Stimulated activated CD8-positive, alpha-beta memory T cell treated with anti-CD3 and anti-CD28 coated beads, Interleukin-7, amount 100 ng/mL, for 1 hour (primary cell): ENCODE results near the gene TNFRSF9.

Experiments
- DNase-seq, 2 donors: peaks; one replicate each; pipeline ENCODE4 v3.0.0-alpha.2; 2020; ENCODE audit warnings: low read depth in 2 of 2

Gene TNFRSF9

DNA sequence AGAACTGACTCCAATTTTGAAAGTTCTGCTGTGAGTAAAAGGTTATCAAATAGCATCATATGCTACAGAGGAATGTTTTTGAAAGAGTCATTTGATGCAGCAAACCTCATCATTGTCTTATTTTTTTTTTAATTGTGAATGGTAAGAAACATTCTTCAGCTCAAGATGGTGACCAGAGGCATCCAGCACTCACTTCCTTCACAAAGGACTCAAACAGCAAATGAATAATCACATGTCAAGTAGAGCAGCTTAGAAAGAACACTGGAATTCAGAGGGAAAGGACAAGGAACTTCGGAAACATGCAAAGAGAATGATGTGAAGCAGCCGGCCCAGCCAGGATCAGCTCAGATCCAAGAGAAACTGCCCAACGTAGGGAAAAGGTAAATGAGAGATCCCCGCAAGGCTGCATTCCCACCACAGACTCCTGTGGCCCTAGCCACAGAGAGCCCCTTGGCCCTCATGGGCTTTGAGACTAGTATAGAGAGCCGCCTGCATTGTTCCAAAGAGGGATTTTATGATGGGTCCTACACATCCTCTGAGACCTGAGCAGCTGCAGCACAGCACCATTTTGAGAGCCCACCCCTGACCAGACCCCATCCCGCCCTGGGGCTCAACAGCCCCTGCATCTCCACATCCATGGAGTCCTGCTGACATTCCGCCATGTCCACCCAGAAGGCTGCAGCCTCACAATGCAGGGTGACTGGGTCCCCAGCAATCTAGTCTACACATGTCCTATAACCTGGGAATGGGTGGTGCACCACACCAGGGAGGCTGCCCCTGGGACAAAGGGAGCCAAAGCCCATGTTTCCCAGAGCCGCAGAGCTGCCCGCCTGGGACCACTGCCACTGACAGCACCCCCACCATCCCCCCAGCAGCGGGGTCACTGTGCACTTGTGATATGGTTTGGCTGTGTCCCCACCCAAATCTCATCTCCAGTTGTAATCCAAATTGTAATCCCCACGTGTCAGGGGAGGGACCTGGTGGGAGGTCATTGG is 66.5 kb downstream of the TNFRSF9 start:
- DNase-seq, result no peak

DNA sequence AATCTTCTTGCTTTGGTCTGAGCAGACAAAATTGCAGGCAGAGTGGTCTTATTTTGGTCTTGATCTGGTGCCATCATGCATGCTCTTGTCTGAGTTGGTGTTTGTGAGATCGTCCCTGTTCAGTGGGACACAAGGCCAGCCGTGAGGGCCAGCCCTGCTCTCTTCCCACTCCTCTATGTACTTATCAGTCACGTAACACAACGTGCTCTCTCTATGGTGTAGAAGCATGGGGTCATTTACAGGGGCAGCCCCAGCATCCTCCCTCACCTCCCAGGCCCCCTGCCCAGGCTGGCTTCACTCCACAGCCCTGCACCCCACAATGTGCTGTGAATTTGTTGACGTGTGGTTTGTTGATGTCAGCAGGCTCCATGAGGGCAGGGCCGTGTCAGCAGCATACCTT is 69.5 kb downstream of the TNFRSF9 start:
- no peak for DNase-seq

DNA sequence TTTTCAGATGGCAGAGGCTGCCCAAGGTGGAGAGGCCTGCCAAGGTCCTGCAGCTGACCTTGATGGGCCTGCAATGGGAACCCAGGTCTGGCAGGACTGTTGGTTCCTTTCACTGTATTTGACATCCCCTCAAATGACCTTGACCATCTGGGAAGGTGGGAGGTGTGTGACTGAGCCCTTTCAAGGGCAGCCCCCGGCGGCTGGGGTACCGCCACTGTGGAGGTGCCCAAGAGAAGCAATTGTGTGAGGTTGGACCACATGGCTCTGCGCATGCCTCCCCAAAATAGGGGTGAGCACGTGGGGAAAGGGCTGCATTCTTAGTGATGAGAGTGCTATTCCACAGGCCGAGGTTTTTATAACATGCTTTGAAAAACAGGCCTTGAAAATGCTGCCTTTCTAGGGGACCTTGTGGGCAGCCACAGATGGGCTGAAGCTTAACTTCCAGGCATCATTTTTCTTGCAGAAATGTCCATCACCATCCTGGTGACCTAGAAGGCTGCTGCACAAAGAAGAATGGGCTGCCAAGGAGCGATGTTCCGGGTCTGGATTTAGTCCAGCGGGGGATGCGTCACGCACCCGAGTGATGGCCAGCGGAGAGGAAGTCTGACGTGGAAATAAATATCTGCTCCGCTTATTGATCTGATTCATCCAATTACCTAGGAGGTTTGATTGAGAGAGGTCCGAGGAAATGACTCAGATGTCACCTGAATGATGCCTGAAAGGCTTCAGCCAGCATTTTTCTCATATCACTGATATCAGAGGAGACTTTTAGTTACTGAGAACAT is 71.3 kb downstream of the TNFRSF9 start:
- DNase-seq, result no peak

DNA sequence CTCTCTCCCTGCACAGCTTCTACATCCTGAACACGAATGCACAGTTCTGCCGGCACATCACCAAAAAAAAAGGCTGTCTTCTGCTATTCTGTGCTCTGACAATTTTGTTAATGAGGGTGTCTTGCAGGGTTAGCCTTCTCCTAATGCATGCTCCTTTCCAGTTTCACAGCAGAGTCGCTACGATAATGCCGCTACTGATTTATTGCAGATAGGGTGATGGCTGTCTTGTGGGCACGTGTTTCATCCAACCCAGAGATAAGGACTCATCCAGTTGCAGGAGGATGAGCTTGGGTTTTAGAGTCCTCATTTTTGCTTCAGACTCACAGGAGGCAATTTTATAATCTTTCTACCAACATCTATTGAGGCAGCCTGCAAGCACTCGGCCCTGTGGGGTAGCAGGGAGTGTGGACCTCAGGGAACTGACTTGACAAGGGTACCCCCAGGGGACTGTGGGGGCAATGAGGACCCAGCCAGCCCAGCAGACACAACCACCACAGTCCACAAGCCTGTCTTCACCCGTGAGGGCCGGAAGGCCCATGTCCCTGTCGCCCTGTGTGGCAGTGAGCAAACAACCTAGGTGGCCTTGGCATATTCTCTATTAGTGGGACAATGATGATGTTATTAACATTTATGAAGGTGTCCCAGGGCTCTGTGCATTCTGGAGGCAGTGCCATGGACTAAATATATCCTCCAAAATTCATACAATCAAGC is 72.4 kb downstream of the TNFRSF9 start:
- no peak for DNase-seq

DNA sequence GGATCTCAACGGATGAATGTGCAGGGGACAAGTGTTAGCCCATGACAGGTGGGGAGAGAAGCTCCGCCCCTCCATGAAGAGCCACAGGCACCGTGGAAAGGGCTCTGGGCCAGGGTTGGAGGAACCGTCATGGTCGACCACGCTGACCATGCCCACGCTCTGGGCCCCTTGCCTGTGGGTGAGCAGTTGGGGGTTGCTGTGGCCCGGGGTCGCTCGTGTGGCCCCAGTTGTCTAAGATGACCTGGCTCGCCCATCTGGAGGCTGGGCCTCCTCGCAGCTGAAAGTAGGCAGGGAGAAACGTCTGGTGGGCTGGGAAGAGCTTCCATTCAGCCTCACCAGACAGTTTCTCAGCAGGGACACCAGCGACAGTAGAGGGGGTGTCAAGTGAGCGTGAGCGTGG is 74.7 kb downstream of the TNFRSF9 start:
- no peak for DNase-seq
